Measurements from ENCODE around the gene PLAAT3.
"Not testable (repeated sequence)": the region's sequence is repeated elsewhere in the genome, so short reads cannot be mapped to it uniquely, and the experiment has no call there.

Gene PLAAT3

DNA sequence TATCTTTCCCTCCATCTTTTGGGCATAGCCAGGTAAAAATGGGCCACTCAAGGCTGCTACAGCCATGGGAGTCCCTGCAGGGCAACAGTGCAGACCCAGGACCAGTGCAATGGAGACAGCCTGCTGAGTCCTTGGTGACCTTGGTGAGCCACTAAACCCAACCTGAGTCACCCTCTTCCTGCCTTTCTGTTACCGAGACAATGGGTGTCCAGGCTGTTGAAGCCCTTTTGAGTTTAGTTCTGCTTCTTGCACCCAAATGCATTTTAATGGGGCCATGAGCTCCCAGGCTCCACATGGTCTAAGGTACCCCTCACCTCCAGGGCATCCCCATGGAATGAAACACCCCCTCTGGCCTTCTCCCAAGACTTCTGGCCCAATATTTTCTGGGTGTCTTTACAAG is 78.5 kb downstream of the PLAAT3 start:
- no peak for DNase-seq

DNA sequence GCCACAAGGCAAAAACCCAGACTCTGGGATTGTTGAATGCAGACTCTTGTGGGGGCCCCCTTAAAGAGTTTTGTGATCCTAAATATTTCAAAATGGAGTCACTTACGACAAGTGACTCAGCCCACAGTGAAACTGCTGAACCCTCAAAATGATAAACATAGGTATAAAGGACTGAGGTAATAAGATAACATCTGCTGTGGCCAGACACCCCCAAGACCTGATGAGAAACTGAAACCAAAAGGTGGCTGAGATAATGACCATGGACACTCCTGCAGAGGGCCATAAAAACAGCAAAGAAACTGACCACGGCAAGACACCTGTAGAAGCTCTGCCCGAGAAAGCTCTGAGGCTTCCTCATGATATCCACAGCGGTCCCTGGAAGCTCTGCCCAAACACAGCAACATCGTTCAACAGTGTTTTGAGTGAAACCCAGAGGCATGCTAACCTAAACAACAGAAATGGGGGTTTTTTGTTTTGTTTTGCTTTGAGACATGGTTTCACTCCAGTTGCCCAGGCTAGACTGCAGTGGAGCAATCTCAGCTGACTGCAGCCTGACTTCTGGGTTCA is 79.3 kb downstream of the PLAAT3 start:
- DNase-seq = no peak

DNA sequence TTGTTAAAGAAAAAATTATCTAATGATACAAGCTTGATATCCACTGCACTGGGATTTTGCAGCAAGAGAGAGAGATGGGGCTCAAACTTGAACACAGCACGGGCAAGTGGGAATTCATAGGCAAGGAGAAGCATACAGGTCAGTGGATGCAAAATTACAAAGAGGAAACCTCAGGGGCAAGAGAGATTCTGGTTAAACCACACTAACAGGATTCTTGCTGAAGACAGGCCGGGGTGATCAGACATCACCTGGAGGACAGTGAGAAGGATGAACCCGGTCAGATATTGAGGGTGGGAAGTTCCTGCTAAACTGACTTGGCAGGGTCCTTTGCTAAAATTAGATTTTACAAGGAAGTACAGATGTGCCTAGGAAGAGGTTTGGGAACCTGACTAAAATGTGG is 80.2 kb downstream of the PLAAT3 start:
- no peak for DNase-seq

DNA sequence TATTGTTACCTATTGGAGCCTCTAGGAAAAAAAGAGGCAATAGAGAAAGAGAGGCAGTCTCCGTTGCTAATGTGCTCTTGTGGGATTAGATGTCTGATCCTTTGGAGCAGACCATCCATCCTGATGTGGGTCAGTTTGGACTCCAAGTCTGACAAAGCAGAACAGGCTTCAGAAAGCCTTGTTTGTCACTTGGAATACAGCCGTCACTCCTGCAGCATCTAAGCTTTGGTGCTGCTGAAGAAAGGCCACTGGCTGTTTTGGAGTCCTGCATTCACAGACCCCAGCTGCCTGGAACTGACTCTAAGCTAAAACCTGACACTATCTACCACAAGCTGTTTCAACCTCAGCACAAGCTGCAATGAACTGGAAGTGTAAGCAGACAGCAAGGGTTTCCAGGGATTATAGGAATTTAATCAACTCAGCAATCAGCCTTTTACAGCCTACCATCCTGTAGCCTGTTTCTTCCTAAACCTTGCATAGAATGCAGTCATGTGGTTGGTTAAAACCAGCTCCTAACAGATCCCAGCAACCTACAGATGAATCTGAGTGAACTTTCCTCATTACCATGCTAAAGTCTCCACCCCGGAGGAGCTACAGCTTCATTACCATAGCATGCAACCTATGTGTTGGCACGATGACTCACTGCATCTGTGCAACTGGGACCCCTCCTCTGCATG is 81.3 kb downstream of the PLAAT3 start:
- DNase-seq = no peak

DNA sequence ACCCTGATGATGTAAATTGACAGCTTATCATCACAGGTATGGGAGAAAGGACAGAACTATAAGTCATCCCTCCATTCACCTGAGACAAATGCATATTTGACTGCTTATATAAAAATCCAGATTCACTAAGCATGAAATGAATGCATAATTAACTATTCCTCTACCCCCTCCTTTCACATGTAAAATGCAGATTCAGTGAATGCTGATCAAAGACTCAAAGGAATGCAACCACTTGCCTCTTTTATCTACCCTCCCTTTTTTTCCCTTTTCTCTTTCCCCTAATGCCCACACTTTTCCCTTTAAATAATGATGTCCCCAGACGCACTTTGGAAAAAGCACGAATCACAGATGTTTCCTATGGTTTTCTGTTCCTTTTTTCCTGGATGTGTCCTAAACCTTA is 82.1 kb downstream of the PLAAT3 start:
- no peak for DNase-seq

DNA sequence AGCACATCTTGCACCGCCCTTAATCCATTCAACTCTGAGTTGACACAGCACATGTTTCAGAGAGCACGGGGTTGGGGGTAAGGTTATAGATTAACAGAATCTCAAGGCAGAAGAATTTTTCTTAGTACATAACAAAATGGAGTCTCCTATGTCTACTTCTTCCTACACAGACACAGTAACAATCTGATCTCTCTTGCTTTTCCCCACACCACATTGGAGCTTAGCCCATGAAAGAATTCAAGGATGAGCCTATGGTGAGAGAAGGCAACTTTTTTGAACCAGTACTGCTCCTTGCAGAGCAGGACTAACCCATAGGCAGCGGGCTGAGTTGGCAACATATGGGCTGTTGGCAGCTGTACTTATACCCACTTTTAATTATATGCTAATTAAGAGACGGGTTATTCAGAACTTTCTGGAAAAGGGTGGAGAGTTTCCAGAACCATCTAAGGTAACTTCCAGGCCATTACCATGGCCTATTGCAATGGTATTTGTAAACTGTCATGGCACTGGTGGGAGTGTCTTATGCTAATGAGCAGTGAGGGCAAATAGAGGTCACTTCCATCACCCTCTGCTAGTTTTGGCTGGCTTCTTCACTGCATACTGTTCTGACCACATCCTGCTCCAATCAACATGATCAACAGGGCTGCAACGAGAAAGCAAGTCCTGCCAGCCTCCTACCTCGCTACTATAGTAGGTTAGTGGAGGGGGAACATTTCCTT is 83.0 kb downstream of the PLAAT3 start:
- DNase-seq = peak; percentile 40

DNA sequence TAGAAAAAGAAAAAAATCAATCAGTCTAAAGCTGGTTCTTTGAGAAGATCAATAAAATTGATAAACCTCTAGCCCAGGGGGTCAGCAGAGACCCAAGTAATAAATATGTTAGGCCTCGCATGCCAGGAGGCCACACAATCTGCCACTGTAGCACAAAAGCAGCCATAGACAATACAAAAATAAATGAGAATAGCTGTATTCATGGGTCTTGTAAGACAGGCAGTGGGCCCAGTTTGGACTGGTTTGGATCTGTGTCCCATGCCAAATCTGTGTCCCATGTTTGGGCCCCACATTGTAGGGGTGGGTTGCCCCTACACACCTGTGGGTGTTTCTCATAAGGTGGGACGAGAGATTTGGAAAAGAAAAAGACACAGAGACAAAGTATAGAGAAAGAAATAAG is 84.2 kb downstream of the PLAAT3 start:
- no peak for DNase-seq

DNA sequence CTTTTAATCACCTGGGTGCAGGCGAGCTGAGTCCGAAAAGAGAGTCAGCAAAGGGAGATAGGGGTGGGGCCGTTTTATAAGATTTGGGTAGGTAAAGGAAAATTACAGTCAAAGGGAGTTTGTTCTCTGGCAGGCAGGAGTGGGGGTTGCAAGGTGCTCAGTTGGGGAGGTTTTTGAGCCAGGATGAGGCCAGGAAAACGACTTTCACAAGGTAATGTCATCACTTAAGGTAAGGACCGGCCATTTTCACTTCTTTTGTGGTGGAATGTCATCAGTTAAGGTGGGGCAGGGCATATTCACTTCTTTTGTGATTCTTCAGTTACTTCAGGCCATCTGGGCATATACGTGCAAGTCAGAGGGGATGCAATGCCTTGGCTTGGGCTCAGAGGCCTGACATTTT is 84.9 kb downstream of the PLAAT3 start:
- not testable (repeated sequence) for DNase-seq

DNA sequence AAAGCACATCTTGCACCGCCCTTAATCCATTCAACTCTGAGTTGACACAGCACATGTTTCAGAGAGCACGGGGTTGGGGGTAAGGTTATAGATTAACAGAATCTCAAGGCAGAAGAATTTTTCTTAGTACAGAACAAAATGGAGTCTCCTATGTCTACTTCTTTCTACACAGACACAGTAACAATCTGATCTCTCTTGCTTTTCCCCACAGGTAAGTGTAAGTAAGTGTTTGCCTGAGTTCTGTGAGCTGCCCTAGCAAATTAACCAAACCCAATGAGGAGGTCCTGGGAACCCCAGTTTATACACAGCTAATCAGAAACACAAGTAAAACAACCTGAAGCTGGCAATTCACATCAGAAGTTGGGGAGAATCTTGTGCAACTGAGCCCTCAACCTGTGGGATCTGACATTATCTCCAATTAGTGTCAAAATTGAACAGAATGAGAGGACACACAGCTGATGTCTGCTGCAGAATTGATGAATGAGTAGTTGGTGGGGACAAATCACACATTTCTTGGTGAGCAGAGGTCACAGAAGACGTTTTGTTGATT is 85.4 kb downstream of the PLAAT3 start:
- not testable (repeated sequence) for DNase-seq

DNA sequence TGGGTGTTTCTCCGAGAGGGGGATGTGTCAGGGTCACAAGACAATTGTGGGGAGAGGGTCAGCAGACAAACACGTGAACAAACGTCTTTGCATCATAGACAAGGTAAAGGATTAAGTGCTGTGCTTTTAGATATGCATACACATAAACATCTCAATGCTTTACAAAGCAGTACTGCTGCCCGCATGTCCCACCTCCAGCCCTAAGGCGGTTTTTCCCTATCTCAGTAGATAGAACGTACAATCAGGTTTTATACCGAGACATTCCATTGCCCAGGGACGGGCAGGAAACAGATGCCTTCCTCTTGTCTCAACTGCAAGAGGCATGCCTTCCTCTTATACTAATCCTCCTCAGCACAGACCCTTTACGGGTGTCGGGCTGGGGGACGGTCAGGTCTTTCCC is 86.1 kb downstream of the PLAAT3 start:
- not testable (repeated sequence) for DNase-seq

DNA sequence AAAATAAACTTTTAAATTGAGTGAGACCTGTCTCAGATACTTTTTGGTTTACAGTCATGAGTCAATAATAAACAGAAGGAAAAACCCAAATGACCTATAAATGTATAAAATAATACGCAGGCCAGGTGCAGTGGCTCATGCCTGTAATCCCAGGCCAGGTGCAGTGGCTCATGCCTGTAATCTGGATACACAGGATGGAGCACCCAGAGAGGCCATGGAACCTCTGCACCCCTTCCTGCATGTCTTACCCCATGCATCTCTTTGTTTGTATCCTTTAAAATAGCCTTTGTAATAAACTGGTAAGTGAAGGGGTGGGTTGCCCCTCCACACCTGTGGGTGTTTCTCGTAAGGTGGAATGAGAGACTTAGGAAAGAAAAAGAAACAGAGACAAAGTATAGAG is 86.6 kb downstream of the PLAAT3 start:
- DNase-seq = no peak

Measured in T-helper 9 cell (primary cell).